Measurements from ENCODE around the gene HSPB9. TPM values are rescaled to one million over a fixed set of nuclear protein-coding genes. Genes with fewer than 3 reads are reported as not detected.
"Not testable (repeated sequence)": the region's sequence is repeated elsewhere in the genome, so short reads cannot be mapped to it uniquely, and the experiment has no call there.

Gene HSPB9
- total and polyA plus RNA-seq, 9 of the 15 experiments (the other 6 are each of a cell fraction or from before 2014, with no cell fraction given) = 0.04 to 0.16 (median 0.08) TPM; not detected in 3

DNA sequence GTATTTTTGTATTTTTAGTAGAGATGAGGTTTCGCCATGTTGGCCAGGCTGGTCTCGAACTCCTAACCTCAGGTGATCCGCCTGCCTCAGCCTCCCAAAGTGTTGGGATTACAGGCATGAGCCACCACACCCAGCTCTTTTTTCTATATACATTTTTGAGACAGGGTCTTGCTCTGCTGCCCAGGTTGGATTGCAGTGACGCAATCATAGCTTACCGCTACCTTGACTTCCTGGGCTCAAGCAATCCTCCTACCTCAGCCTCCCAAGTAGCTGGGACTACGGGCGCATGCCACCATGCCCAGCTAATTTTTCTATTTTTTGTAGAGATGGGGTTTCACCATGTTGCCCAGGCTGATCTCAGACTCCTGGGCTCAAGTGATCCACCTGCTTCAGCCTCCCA, 18.1 kb downstream of the HSPB9 start:
- H3K27ac ChIP-seq (ENCODE audit: extremely low read depth, low read depth, low read length); H3K9me3 ChIP-seq (replicated peaks; ENCODE audit: control insufficient read depth, insufficient read depth, low read depth, low read length); H3K27me3 ChIP-seq (ENCODE audit: control insufficient read depth in 2 of 2, insufficient read depth in 2 of 2, low read length in 2 of 2); in situ Hi-C loops (cut with MboI); H3K4me3 ChIP-seq; BruUV-seq (replicated peaks); ATAC-seq; H3K9ac ChIP-seq (ENCODE audit: insufficient read depth in 1 of 2, low read depth in 2 of 2, low read length in 2 of 2); CTCF ChIA-PET (ENCODE audit: low intra/inter-chr PET ratio); H2AFZ ChIP-seq (ENCODE audit: low read depth, low read length); FAIRE-seq; H3K4me2 ChIP-seq (ENCODE audit: insufficient read depth, low read length); DNase-seq (ENCODE audit: extremely low read depth in 1 of 4, low spot score in 3 of 4); intact Hi-C loops (cut with micrococcal nuclease); H3K9me1 ChIP-seq (ENCODE audit: control insufficient read depth, insufficient read depth, low read length); TF ChIP-seq CEBPG (CRISPR knock-in tag; IDR thresholded peaks at IDR 0.05): not testable (repeated sequence)
- WGBS (ENCODE audit: insufficient coverage, low coverage, missing lambda C conversion rate) = 98% methylated on average over 7 of the region's 7 CpGs
- peaks cover 72% of the 10 kb centered on the region for H3K36me3 ChIP-seq (ENCODE audit: control insufficient read depth, insufficient read depth, low read length)
- H3K4me1 ChIP-seq (replicated peaks in 1 of 2; ENCODE audit: control insufficient read depth in 2 of 2, insufficient read depth in 2 of 2, low read length in 2 of 2) = peaks cover 6 to 10% of the 10 kb centered on the region in 2 experiments; a peak in 3 of 5 replicates
- peaks cover 73% of the 10 kb centered on the region for H3K79me2 ChIP-seq (ENCODE audit: control insufficient read depth, insufficient read depth, low read length)
- peaks cover 14% of the 10 kb centered on the region; the same call in 1 of the 2 replicates for H4K20me1 ChIP-seq (replicated peaks; ENCODE audit: control insufficient read depth, insufficient read depth, low read length)
- TF ChIP-seq CEBPG (tag; conservative IDR thresholded peaks at IDR 0.05 in 1 of 2, IDR thresholded peaks at IDR 0.05 in 1 of 2) (peak in 1 of 2 experiments; percentile 33; a peak in 1 of 4 replicates), CEBPB (tag; IDR thresholded peaks at IDR 0.05) (peak; percentile 47)
- POLR2A ChIA-PET = interaction anchor here (0.5 to 0.6 kb wide), 2 partner anchors 259 to 447 kb away, joined by 3 read pairs; no protein-coding TSS in a partner anchor

GRCh38 chr17:42141382-42141781, 18.8 kb downstream of the HSPB9 start:
- no peaks in the 10 kb centered on the region for H3K27me3 ChIP-seq (ENCODE audit: control insufficient read depth in 2 of 2, insufficient read depth in 2 of 2, low read length in 2 of 2)
- ATAC-seq (no peak), DNase-seq (ENCODE audit: extremely low read depth in 1 of 4, low spot score in 3 of 4) (no peak), FAIRE-seq (no peak)
- ChIA-PET POLR2A (no interaction called here), CTCF (ENCODE audit: low intra/inter-chr PET ratio) (no interaction called here)
- no peak overlapping the region for H2AFZ ChIP-seq (ENCODE audit: low read depth, low read length)
- intact Hi-C loops (cut with micrococcal nuclease) = no loop called here
- 88% methylated on average over 8 of the region's 8 CpGs for WGBS (ENCODE audit: insufficient coverage, low coverage, missing lambda C conversion rate)
- no peaks in the 10 kb centered on the region for H3K9me1 ChIP-seq (ENCODE audit: control insufficient read depth, insufficient read depth, low read length)
- no peak overlapping the region for H3K4me2 ChIP-seq (ENCODE audit: insufficient read depth, low read length)
- peaks cover 71% of the 10 kb centered on the region for H3K79me2 ChIP-seq (ENCODE audit: control insufficient read depth, insufficient read depth, low read length)
- in situ Hi-C loops (cut with MboI) = no loop called here
- H3K9me3 ChIP-seq (replicated peaks; ENCODE audit: control insufficient read depth, insufficient read depth, low read depth, low read length) = no peaks in the 10 kb centered on the region
- H3K36me3 ChIP-seq (ENCODE audit: control insufficient read depth, insufficient read depth, low read length) = peaks cover 71% of the 10 kb centered on the region; the same call in 2 of the 3 replicates
- no peak overlapping the region for H3K27ac ChIP-seq (ENCODE audit: extremely low read depth, low read depth, low read length)
- H3K4me1 ChIP-seq (replicated peaks in 1 of 2; ENCODE audit: control insufficient read depth in 2 of 2, insufficient read depth in 2 of 2, low read length in 2 of 2) = 0 out of 5 replicates have a peak, but pooled peaks cover 0 to 4% of the 10 kb centered on the region in 2 experiments
- BruUV-seq (replicated peaks) = no TSS peak
- H4K20me1 ChIP-seq (replicated peaks; ENCODE audit: control insufficient read depth, insufficient read depth, low read length) = peaks cover 14% of the 10 kb centered on the region; the same call in 1 of the 2 replicates
- H3K4me3 ChIP-seq = no peak overlapping the region
- H3K9ac ChIP-seq (ENCODE audit: insufficient read depth in 1 of 2, low read depth in 2 of 2, low read length in 2 of 2) = no peak overlapping the region
- TF ChIP-seq ZNF583 (CRISPR knock-in tag; IDR thresholded peaks at IDR 0.05) (no peak), RFX7 (CRISPR knock-in tag; IDR thresholded peaks at IDR 0.05) (no peak), NR2C1 (IDR thresholded peaks at IDR 0.05) (no peak), NR2C1 (tag; IDR thresholded peaks at IDR 0.05) (no peak), RNF2 (IDR thresholded peaks at IDR 0.05) (no peak), ZMIZ1 (IDR thresholded peaks at IDR 0.05; ENCODE audit: low read depth in 2 of 2, low read length in 2 of 2) (no peak), BCL6 (CRISPR knock-in tag; IDR thresholded peaks at IDR 0.05) (no peak), PHF20 (IDR thresholded peaks at IDR 0.05; ENCODE audit: partially characterized antibody) (no peak), ZNF644 (tag; IDR thresholded peaks at IDR 0.05; ENCODE audit: low read depth) (no peak), BRCA1 (IDR thresholded peaks at IDR 0.05) (no peak), BRCA1 (CRISPR knock-in tag; IDR thresholded peaks at IDR 0.05) (no peak), EGR1 (conservative IDR thresholded peaks at IDR 0.05) (no peak), ERF (CRISPR knock-in tag; IDR thresholded peaks at IDR 0.05) (no peak)
